KMS-11 (cell line): ENCODE data around the gene AOPEP.

Experiments used
- H2AFZ ChIP-seq: fragments of 200-600 bp; sonication (generic); 2 replicates; pipeline ENCODE4 v1.6.1; 2016; ENCODE audit warnings: antibody characterized with exemption, mixed run types, low read depth
- H3K27ac ChIP-seq: fragments of 200-600 bp; sonication (generic); 2 replicates; pipeline ENCODE4 v1.6.1; 2016; ENCODE audit warnings: mild to moderate bottlenecking, mixed run types
- H3K27me3 ChIP-seq: fragments of 200-600 bp; sonication (generic); 2 replicates; pipeline ENCODE4 v1.6.1; 2017; ENCODE audit warnings: mild to moderate bottlenecking, low read depth, mixed run types, moderate library complexity; ENCODE audit not compliant: insufficient read depth
- H3K36me3 ChIP-seq: fragments of 200-600 bp; sonication (generic); 2 replicates; pipeline ENCODE4 v1.6.1; 2017; ENCODE audit warnings: mild to moderate bottlenecking, mixed run types; ENCODE audit not compliant: insufficient read depth
- H3K4me1 ChIP-seq: fragments of 200-600 bp; sonication (generic); 2 replicates; pipeline ENCODE4 v1.6.1; 2016; ENCODE audit warnings: mild to moderate bottlenecking, low read depth, mixed run types; ENCODE audit not compliant: poor library complexity, severe bottlenecking
- H3K4me2 ChIP-seq: fragments of 200-600 bp; sonication (generic); 2 replicates; pipeline ENCODE4 v1.7.0; 2016; ENCODE audit warnings: mild to moderate bottlenecking, mixed run types
- H3K4me3 ChIP-seq: fragments of 200-600 bp; sonication (generic); IDR thresholded peaks from 2 replicates; pipeline ENCODE4 v1.6.1; 2017; ENCODE audit warnings: low read depth, low read length, mixed read lengths; ENCODE audit not compliant: insufficient read depth
- H3K79me2 ChIP-seq: fragments of 200-600 bp; sonication (generic); 2 replicates; pipeline ENCODE4 v1.6.1; 2016; ENCODE audit warnings: low read depth, mixed run types; ENCODE audit not compliant: insufficient read depth
- H3K9ac ChIP-seq: fragments of 200-600 bp; sonication (generic); 2 replicates; pipeline ENCODE4 v1.6.1; 2016; ENCODE audit warnings: mild to moderate bottlenecking, mixed run types
- H4K20me1 ChIP-seq: fragments of 200-600 bp; sonication (generic); 2 replicates; pipeline ENCODE4 v1.6.1; 2016; ENCODE audit warnings: mild to moderate bottlenecking, mixed run types; ENCODE audit not compliant: insufficient read depth
- CTCF ChIP-seq: fragments of 200-600 bp; sonication (generic); conservative IDR thresholded peaks from 2 replicates; pipeline ENCODE4 v1.6.1; 2017; ENCODE audit warnings: low read depth, mild to moderate bottlenecking, antibody characterized with exemption, low read length, moderate library complexity, mixed read lengths

The AOPEP gene

DNA sequence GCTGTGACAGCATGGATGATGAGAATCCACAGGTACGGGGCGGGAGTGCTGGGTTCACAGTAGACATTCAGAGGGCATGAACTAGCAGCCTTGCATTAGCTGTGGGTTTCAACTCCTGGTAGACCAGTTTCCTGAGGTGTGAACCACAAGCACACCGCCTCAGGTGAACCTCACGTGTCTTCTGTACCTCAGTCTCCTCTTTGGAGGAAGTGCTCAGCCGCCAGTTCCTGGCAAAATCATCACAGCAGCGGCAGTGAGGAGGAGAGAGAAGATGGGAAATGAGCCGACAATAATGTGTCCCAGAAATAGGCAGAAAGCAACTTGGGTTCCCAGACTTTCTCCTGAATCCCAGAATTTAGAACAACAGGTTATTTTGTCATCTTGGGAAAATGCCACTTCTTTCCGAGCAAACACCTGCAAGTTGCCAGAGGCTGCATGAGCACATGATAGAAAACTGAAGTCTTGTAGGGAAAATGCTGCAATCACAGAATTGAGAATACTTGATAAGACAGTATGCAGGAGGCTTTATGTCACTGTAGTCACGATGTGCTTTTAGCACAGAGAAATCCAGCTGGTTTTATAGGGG is 258.5 kb downstream of the AOPEP start:
- Histone ChIP-seq H3K4me2 (no peak overlapping the region), H3K36me3 (no peaks in the 10 kb centered on the region), H3K9ac (no peak overlapping the region), H3K4me3 (no peak overlapping the region), H3K27ac (no peak overlapping the region), H4K20me1 (no peaks in the 10 kb centered on the region), H3K27me3 (no peaks in the 10 kb centered on the region), H2AFZ (no peak overlapping the region), H3K79me2 (no peaks in the 10 kb centered on the region), H3K4me1 (no peaks in the 10 kb centered on the region)
- TF ChIP-seq CTCF = no peak

DNA sequence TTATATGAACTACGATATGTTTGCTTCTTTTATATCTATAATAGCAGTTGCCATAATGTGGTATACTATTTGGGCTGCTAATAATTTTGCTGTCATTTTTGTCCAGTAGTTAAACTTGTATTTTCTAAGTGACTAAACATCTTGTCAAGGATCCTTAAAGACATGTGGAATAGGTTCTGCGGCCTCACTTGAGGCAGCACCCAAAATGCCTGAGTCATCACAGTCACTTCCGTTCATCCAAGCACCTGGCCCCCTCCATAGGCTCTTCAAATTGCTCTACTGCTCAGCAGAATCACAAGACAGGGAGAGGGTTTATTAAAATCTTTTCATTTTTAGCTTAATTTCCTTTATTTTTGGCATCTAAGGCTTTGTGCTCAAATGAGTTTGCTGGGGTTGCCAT is 259.1 kb downstream of the AOPEP start:
- TF ChIP-seq CTCF = no peak

GRCh38 chr9:94987731-94988130 is 261.2 kb downstream of the AOPEP start:
- no peak overlapping the region for H3K4me2 ChIP-seq
- H3K36me3 ChIP-seq = no peaks in the 10 kb centered on the region
- H3K79me2 ChIP-seq = no peaks in the 10 kb centered on the region
- H3K27me3 ChIP-seq = no peaks in the 10 kb centered on the region
- no peak for TF ChIP-seq CTCF
- no peaks in the 10 kb centered on the region for H3K4me1 ChIP-seq
- H3K4me3 ChIP-seq = no peak overlapping the region
- H2AFZ ChIP-seq = no peak overlapping the region
- no peaks in the 10 kb centered on the region for H4K20me1 ChIP-seq
- no peak overlapping the region for H3K9ac ChIP-seq
- H3K27ac ChIP-seq = no peak overlapping the region

More for the DNA sequence above, 259.1 kb downstream of the AOPEP start:
- Histone ChIP-seq H2AFZ (no peak overlapping the region), H4K20me1 (no peaks in the 10 kb centered on the region), H3K4me3 (no peak overlapping the region), H3K4me2 (no peak overlapping the region), H3K9ac (no peak overlapping the region), H3K4me1 (no peaks in the 10 kb centered on the region), H3K36me3 (no peaks in the 10 kb centered on the region), H3K79me2 (no peaks in the 10 kb centered on the region), H3K27me3 (no peaks in the 10 kb centered on the region), H3K27ac (no peak overlapping the region)

DNA sequence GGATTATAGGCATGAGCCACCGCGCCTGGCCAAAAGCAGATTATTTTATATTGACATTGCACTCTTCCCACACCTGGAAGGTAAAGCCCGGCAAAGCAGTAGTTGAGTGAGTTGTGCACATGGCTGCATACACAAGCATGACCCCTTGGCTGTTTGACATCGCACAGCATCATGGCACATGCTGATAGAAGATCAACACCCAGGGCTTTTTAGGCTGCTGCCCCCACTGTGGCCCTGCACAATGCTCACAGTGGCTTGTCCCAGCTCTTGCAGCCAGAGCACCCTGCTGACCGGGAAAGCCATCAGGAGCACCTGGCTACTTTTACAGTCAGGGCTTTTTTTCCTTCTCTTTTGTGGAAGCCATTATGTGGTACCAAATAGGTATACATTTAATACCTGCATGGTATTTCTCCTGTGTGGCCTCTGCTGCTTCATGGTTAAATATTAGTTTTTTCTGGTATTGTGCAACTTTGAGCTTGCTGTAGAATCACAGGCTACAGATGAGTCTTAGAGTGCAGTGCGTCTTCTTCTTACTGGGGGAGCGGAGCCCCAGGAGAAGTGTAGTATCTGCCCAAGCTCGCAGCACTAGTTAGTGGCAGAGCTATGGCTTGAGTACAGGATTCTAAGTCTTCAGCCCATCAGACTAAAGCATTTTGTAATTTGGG is 264.5 kb downstream of the AOPEP start:
- Histone ChIP-seq H3K27ac (no peak overlapping the region), H2AFZ (no peak overlapping the region), H3K36me3 (no peaks in the 10 kb centered on the region), H3K4me3 (no peak overlapping the region), H3K9ac (no peak overlapping the region), H3K27me3 (no peaks in the 10 kb centered on the region), H3K4me1 (no peaks in the 10 kb centered on the region), H4K20me1 (no peaks in the 10 kb centered on the region), H3K79me2 (no peaks in the 10 kb centered on the region), H3K4me2 (no peak overlapping the region)
- no peak for TF ChIP-seq CTCF
